Erythroblast (primary cell): ENCODE results near the gene NDOR1.

ENCODE experiments used
- GATA1 ChIP-seq: IDR thresholded peaks from 2 replicates; pipeline ENCODE4 v1.6.1; 2011; ENCODE audit warnings: low read depth, mild to moderate bottlenecking, control low read depth, low read length, moderate library complexity
- POLR2A ChIP-seq: IDR thresholded peaks from 2 replicates; pipeline ENCODE4 v1.6.1; 2011; ENCODE audit warnings: mild to moderate bottlenecking, low read length

GRCh38 chr9:137186385-137186784 lies 19.1 kb upstream of the NDOR1 start:
- TF ChIP-seq POLR2A (no peak), GATA1 (no peak)
